Colonic mucosa (tissue), 4 donors: ENCODE results near the gene MYOD1. TPM values are rescaled to one million over a fixed set of nuclear protein-coding genes. Genes with fewer than 3 reads are reported as not detected.

ENCODE experiments used
- DNase-seq: peaks from one replicate; pipeline ENCODE4 v3.0.0-alpha.2; 2020
- H3K27ac ChIP-seq: fragments of 200-600 bp; one replicate; pipeline ENCODE4 v1.8.0; 2021
- H3K27me3 ChIP-seq: fragments of 200-600 bp; one replicate; pipeline ENCODE4 v1.8.0; 2021
- H3K36me3 ChIP-seq: fragments of 200-600 bp; one replicate; pipeline ENCODE4 v1.8.0; 2021
- H3K4me1 ChIP-seq: fragments of 200-600 bp; one replicate; pipeline ENCODE4 v1.8.0; 2021; ENCODE audit warnings: mild to moderate bottlenecking
- H3K4me3 ChIP-seq: fragments of 200-600 bp; one replicate; pipeline ENCODE4 v1.8.0; 2021
- H3K9ac ChIP-seq, 2 donors: one replicate each; pipeline ENCODE4 v1.7.0; 2013; ENCODE audit warnings: control low read depth in 2 of 2, low read depth in 2 of 2, low read length in 2 of 2
- H3K9me3 ChIP-seq: fragments of 200-600 bp; one replicate; pipeline ENCODE4 v1.8.0; 2021
- intact Hi-C: fragments of 100-400 bp; cut with DNase I; formaldehyde crosslinking; loops from one replicate; pipeline ENCODE4 v1.14.1; 2022
- total RNA-seq, 2 donors: library from RNA; stranded (reverse); fragmentation: NEBNext Ultra II Directional in 1 of 2; extraction: Animal tissue kit (Norgen Biotek cat#: 25700) in 1 of 2; gene quantifications; one replicate each; pipeline ENCODE4 v1.2.1, GENCODE V29; 2021
- TF ChIP-seq, protein P1 (sequence below): fragments of 200-600 bp; IDR thresholded peaks from one replicate; pipeline ENCODE4 v1.8.0; 2022; ENCODE audit warnings: antibody characterized with exemption, mild to moderate bottlenecking
- donor health status: healthy.
- donor health status: DM: no; HTN: no; CAD: no.
- donor health status: DM: no; HTN: no; CAD: no.

Gene MYOD1
- total RNA-seq, 2 donors from 2014 or later, result not detected

GRCh38 chr11:17766590-17766989, 47.2 kb downstream of the MYOD1 start:
- intact Hi-C loops, result no loop called here
- TF ChIP-seq, protein P1, sequence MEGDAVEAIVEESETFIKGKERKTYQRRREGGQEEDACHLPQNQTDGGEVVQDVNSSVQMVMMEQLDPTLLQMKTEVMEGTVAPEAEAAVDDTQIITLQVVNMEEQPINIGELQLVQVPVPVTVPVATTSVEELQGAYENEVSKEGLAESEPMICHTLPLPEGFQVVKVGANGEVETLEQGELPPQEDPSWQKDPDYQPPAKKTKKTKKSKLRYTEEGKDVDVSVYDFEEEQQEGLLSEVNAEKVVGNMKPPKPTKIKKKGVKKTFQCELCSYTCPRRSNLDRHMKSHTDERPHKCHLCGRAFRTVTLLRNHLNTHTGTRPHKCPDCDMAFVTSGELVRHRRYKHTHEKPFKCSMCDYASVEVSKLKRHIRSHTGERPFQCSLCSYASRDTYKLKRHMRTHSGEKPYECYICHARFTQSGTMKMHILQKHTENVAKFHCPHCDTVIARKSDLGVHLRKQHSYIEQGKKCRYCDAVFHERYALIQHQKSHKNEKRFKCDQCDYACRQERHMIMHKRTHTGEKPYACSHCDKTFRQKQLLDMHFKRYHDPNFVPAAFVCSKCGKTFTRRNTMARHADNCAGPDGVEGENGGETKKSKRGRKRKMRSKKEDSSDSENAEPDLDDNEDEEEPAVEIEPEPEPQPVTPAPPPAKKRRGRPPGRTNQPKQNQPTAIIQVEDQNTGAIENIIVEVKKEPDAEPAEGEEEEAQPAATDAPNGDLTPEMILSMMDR, result no peak
- DNase-seq, result no peak
- Histone ChIP-seq H3K27ac (no peak overlapping the region), H3K4me1 (peaks cover 8% of the 10 kb centered on the region), H3K27me3 (no peaks in the 10 kb centered on the region), H3K9ac (no peak overlapping the region), H3K9me3 (no peaks in the 10 kb centered on the region), H3K4me3 (no peak overlapping the region), H3K36me3 (no peaks in the 10 kb centered on the region)

DNA sequence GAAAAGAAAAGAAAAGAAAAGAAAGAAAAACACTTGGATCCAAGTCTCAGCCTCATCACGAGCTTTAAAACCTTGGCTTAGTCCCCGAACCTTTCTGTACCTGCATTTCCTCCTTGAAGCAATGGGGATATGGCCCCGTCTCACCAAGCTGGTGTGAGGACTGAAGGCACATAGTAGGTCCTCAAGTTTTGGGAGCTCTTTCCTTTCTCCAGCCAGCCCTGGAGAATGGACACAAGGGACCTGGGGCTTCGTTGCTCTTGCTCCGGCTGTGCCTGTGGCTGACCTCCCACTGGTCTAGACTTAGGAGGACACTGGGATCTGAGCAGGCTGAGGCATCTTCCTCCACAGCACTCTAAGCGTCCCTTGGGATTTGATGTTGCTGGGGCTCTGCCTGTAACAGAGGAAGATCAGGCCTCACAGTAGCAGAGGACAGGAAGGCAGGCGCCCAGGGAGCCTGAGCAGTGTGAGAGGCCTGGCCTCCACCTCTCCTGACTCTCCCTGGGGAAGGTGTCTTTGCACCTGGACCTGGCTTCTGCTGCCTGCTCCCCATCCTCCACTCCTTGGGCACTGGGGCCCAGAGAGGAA, 48.0 kb downstream of the MYOD1 start:
- Histone ChIP-seq H3K27ac (no peak overlapping the region), H3K4me3 (no peak overlapping the region), H3K9ac (no peak overlapping the region), H3K4me1 (peaks cover 8% of the 10 kb centered on the region), H3K9me3 (no peaks in the 10 kb centered on the region), H3K36me3 (no peaks in the 10 kb centered on the region), H3K27me3 (no peaks in the 10 kb centered on the region)
- intact Hi-C loops, result no loop called here
- TF ChIP-seq, protein P1, result no peak
- no peak for DNase-seq

DNA sequence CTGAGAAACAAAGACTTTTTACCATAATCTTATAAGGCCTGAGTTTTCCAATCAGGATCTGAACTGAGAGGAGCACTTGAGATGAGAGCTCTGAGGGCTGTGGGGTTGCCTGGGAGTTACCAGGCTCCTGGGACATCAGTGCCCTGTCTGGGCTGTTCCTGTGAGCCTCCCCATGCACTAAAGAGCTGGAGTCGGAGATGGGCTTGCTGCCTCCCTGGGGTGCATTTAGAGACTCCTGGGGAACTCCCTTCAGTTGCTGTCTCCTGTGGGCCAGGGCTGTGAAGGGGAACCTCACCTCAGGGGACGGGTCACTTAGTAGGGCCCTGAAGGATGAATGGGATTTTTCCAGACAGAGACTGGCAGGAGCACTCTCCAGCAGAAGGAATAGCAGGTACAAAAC, 48.5 kb downstream of the MYOD1 start:
- H3K4me1 ChIP-seq, result peaks cover 8% of the 10 kb centered on the region
- H3K27me3 ChIP-seq, result no peaks in the 10 kb centered on the region
- no peaks in the 10 kb centered on the region for H3K9me3 ChIP-seq
- H3K36me3 ChIP-seq, result no peaks in the 10 kb centered on the region
- intact Hi-C loops, result no loop called here
- no peak overlapping the region for H3K4me3 ChIP-seq
- no peak overlapping the region for H3K9ac ChIP-seq
- TF ChIP-seq, protein P1, result no peak
- no peak overlapping the region for H3K27ac ChIP-seq
- DNase-seq, result no peak

GRCh38 chr11:17768547-17768946, 49.2 kb downstream of the MYOD1 start:
- no peak for DNase-seq
- no peaks in the 10 kb centered on the region for H3K9me3 ChIP-seq
- peaks cover 8% of the 10 kb centered on the region for H3K4me1 ChIP-seq
- no peaks in the 10 kb centered on the region for H3K36me3 ChIP-seq
- no peaks in the 10 kb centered on the region for H3K27me3 ChIP-seq
- intact Hi-C loops, result no loop called here
- no peak overlapping the region for H3K9ac ChIP-seq
- TF ChIP-seq, protein P1, result no peak
- H3K4me3 ChIP-seq, result no peak overlapping the region
- no peak overlapping the region for H3K27ac ChIP-seq

DNA sequence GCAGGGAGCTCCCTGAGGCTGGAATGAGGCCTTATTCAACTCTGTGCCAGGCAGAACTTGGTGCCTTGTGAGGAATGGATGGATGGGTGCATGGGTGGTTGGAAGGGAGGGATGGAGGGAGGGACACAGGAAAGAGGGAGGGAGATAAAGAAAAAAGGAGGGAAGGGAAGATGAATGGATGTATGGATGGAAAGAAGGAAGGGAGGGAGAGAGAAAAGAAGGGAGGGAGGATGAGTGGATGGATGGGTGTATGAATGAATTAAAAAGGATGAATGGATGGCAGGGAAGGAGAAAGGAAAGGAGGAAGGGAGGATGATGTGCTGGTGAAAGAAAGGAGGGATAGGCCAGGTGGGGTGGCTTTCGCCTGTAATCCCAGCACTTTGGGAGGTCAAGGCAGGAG, 49.8 kb downstream of the MYOD1 start:
- intact Hi-C loops, result no loop called here
- Histone ChIP-seq H3K36me3 (no peaks in the 10 kb centered on the region), H3K9ac (no peak overlapping the region), H3K4me1 (peaks cover 8% of the 10 kb centered on the region), H3K4me3 (no peak overlapping the region), H3K9me3 (no peaks in the 10 kb centered on the region), H3K27ac (no peak overlapping the region), H3K27me3 (no peaks in the 10 kb centered on the region)
- no peak for DNase-seq
- TF ChIP-seq, protein P1, result no peak
